ENCODE data around the gene FNIP1.

GRCh38 chr5:131634666-131634995 is 162.2 kb downstream of the FNIP1 start:
- TF ChIP-seq EZH2phosphoT487 (IDR thresholded peaks at IDR 0.05; ENCODE audit: insufficient read depth, low read depth) (no peak), EZH2 (IDR thresholded peaks at IDR 0.05; ENCODE audit: insufficient read depth, poor library complexity, severe bottlenecking) (no peak)

All from GM23248 (cell line).